K562 (cell line): Measurements from ENCODE around the gene TMEM108. TPM values are rescaled to one million over a fixed set of nuclear protein-coding genes. Genes with fewer than 3 reads are reported as not detected.

Source experiments
- ATAC-seq: fragments of 200-7000 bp; cut with Tn5 transposase; 3 replicates; pipeline ENCODE4 v1.9.1; 2020; ENCODE audit warnings: moderate library complexity
- BruUV-seq: library from RNA; stranded (reverse); fragments of 400-500 nt; replicated peaks from 2 replicates; lab custom pipeline; 2021; lab: Mats Ljungman, UMichigan
- CTCF ChIA-PET: fragments of 300-600 bp; formaldehyde crosslinking; extraction: SDS; loops from one replicate; lab custom pipeline; 2021; ENCODE audit warnings: low intra/inter-chr PET ratio; lab: Yijun Ruan, JAX
- POLR2A ChIA-PET: fragments of 300-600, 350-650 bp; sonication (Branson Sonifier 250); formaldehyde crosslinking; extraction: SDS; loops from one replicate; lab custom pipeline; 2021; ENCODE audit warnings: antibody characterized with exemption, inconsistent platforms; lab: Yijun Ruan, JAX
- DNase-seq, 4 experiments: peaks; one replicate each; pipeline versions ENCODE4 v3.0.0 to v3.0.0-alpha.2; 2011 to 2018; ENCODE audit warnings: low spot score in 3 of 4, mixed read lengths in 3 of 4; ENCODE audit errors: extremely low read depth in 1 of 4
- FAIRE-seq: peaks from 2 replicates; lab custom pipeline; 2011; peaks lifted over from hg19 to GRCh38; lab: Jason Lieb, UNC
- H2AFZ ChIP-seq: 2 replicates; pipeline ENCODE4 v1.6.0; 2011; ENCODE audit warnings: low read depth, low read length, control low read depth, inconsistent platforms
- H3K27ac ChIP-seq: fragments of 200-600 bp; 3 replicates; pipeline ENCODE4 v1.8.0; 2011; ENCODE audit warnings: low read depth, mild to moderate bottlenecking, control low read depth, inconsistent platforms, low read length, moderate library complexity, mixed read lengths; ENCODE audit errors: extremely low read depth
- H3K27me3 ChIP-seq, 2 experiments: fragments of 300-600 bp in 1 of 2; 2 replicates in 1 of 2; 3 replicates in 1 of 2; pipeline versions ENCODE4 v1.6.0 to v1.8.0; 2011; ENCODE audit warnings: inconsistent platforms in 2 of 2, low read length in 2 of 2, mild to moderate bottlenecking in 1 of 2, mixed read lengths in 1 of 2, moderate library complexity in 1 of 2; ENCODE audit not compliant: control insufficient read depth in 2 of 2, insufficient read depth in 2 of 2
- H3K36me3 ChIP-seq: fragments of 300-600 bp; 3 replicates; pipeline ENCODE4 v1.8.0; 2011; ENCODE audit warnings: mild to moderate bottlenecking, low read length, inconsistent platforms; ENCODE audit not compliant: control insufficient read depth, insufficient read depth
- H3K4me1 ChIP-seq, 2 experiments: fragments of 200-600 bp in 1 of 2; replicated peaks in 1 of 2; 2 replicates in 1 of 2; 3 replicates in 1 of 2; pipeline versions ENCODE4 v1.5.1 to v1.8.0; 2011; ENCODE audit warnings: inconsistent platforms in 2 of 2, low read length in 2 of 2, mild to moderate bottlenecking in 1 of 2, mixed read lengths in 1 of 2, moderate library complexity in 1 of 2; ENCODE audit not compliant: control insufficient read depth in 2 of 2, insufficient read depth in 2 of 2
- H3K4me2 ChIP-seq: 2 replicates; pipeline ENCODE4 v1.6.1; 2011; ENCODE audit warnings: low read length, control low read depth, inconsistent platforms, mixed read lengths; ENCODE audit not compliant: insufficient read depth
- H3K4me3 ChIP-seq: fragments of 200-600 bp; sonication (generic), shearing (Covaris generic); 2 replicates; pipeline ENCODE4 v1.5.1; 2016; ENCODE audit warnings: control low read depth, inconsistent platforms
- H3K79me2 ChIP-seq: fragments of 200-600 bp; 3 replicates; pipeline ENCODE4 v1.8.0; 2011; ENCODE audit warnings: low read length, inconsistent platforms; ENCODE audit not compliant: control insufficient read depth, insufficient read depth
- H3K9ac ChIP-seq, 2 experiments: 2 replicates each; pipeline versions ENCODE4 v1.6.0 to v1.6.1; 2011; ENCODE audit warnings: low read depth in 2 of 2, low read length in 2 of 2, control low read depth in 1 of 2, inconsistent platforms in 1 of 2, mild to moderate bottlenecking in 1 of 2, mixed read lengths in 1 of 2; ENCODE audit not compliant: insufficient read depth in 1 of 2
- H3K9me1 ChIP-seq: one replicate; pipeline ENCODE4 v1.6.0; 2011; ENCODE audit warnings: inconsistent platforms, mild to moderate bottlenecking, low read length, moderate library complexity; ENCODE audit not compliant: control insufficient read depth, insufficient read depth
- H3K9me3 ChIP-seq: replicated peaks from 2 replicates; pipeline ENCODE4 v1.5.1; 2011; ENCODE audit warnings: low read depth, low read length, inconsistent platforms; ENCODE audit not compliant: control insufficient read depth, insufficient read depth
- H4K20me1 ChIP-seq: replicated peaks from 2 replicates; pipeline ENCODE4 v1.6.1; 2011; ENCODE audit warnings: low read length, inconsistent platforms, mixed read lengths; ENCODE audit not compliant: control insufficient read depth, insufficient read depth
- COPS2 ChIP-seq: fragments of 450-650 bp; conservative IDR thresholded peaks from 2 replicates; pipeline ENCODE4 v1.6.1; 2016; ENCODE audit warnings: mild to moderate bottlenecking, moderate library complexity
- FOXO4 ChIP-seq: fragments of 450-650 bp; formaldehyde crosslinking; IDR thresholded peaks from 2 replicates; pipeline ENCODE4 v1.4.0; 2020; ENCODE audit warnings: mild to moderate bottlenecking, moderate library complexity
- MAFG ChIP-seq: fragments of 450-650 bp; conservative IDR thresholded peaks from 2 replicates; pipeline ENCODE4 v1.6.1; 2016; ENCODE audit warnings: missing genetic modification characterization, missing compliant biosample characterization
- MYNN ChIP-seq, 2 experiments: sonication (generic); formaldehyde crosslinking in 1 of 2; IDR thresholded peaks; 2 replicates each; pipeline versions ENCODE4 v1.5.0 to v1.6.1; 2016 to 2020; ENCODE audit warnings: antibody characterized with exemption in 1 of 2, missing genetic modification reagents in 1 of 2
- SREBF2 ChIP-seq: sonication (generic); formaldehyde crosslinking; IDR thresholded peaks from 2 replicates; pipeline ENCODE4 v1.4.0; 2020; ENCODE audit warnings: mild to moderate bottlenecking, missing genetic modification reagents
- WGBS: fragments of 100-300 bp; shearing (Covaris generic); methylation state at CpG from one replicate; pipeline ENCODE4 v1.1.6; 2016; ENCODE audit warnings: low coverage, mixed read lengths; ENCODE audit not compliant: insufficient coverage; ENCODE audit errors: missing lambda C conversion rate; 5-methylcytosine and 5-hydroxymethylcytosine counted together
- in situ Hi-C: fragments of 300-500 bp; cut with MboI; formaldehyde crosslinking; loops from 4 replicates; pipeline ENCODE4 v1.15.0; 2018; ENCODE audit warnings: inconsistent platforms, mixed read lengths
- intact Hi-C: fragments of 100-400 bp; cut with micrococcal nuclease; formaldehyde crosslinking; loops from 2 replicates; pipeline ENCODE4 v1.14.2; 2022
- polyA plus RNA-seq, 8 experiments: library from polyadenylated mRNA; depleted of rRNA in 4 of 8; stranded (reverse) in 5 of 8; unstranded in 3 of 8; fragments of >200 nt; fragmentation: Nextera tagmentation in 2 of 8; fragmentation: Illumina TruSeq in 1 of 8; extraction: Ambion mirVana in 2 of 8; extraction: Trizol in 1 of 8; gene quantifications; 2 replicates each; pipeline versions ENCODE4 v1.2.1 to v1.2.3, GENCODE V29; 2011 to 2014; ENCODE audit warnings: inconsistent platforms in 1 of 8, missing spikeins in 1 of 8
- total RNA-seq, 7 experiments: library from RNA; depleted of rRNA in 6 of 7; stranded (reverse); fragments of >200 nt in 6 of 7; fragmentation: Illumina TruSeq in 2 of 7; extraction: Trizol in 2 of 7; gene quantifications; 2 replicates each; pipeline versions ENCODE4 v1.2.1 to v1.2.3, GENCODE V29; 2011 to 2021; ENCODE audit warnings: low replicate concordance in 1 of 7
- TF ChIP-seq, protein P1 (sequence below), 3 experiments: IDR thresholded peaks in 2 of 3; conservative IDR thresholded peaks in 1 of 3; 2 replicates each; pipeline ENCODE4 v1.5.1; 2011 to 2012; ENCODE audit warnings: low read length in 3 of 3, mild to moderate bottlenecking in 3 of 3, control low read depth in 2 of 3, improper control_type of control experiment in 1 of 3, inconsistent platforms in 1 of 3, low read depth in 1 of 3, mixed read lengths in 1 of 3, moderate library complexity in 1 of 3; ENCODE audit not compliant: insufficient read depth in 2 of 3

Gene TMEM108
- total and polyA plus RNA-seq, 9 of the 15 experiments (the other 6 are each of a cell fraction or from before 2014, with no cell fraction given) = 0.65 to 11.1 (median 3.4) TPM

- TF ChIP-seq MAFG (no peak), COPS2 (no peak), FOXO4 (CRISPR knock-in tag) (no peak), SREBF2 (CRISPR knock-in tag) (no peak), MYNN (IDR thresholded peaks at IDR 0.05) (no peak), MYNN (CRISPR knock-in tag; IDR thresholded peaks at IDR 0.05) (no peak)
- TF ChIP-seq, protein P1, sequence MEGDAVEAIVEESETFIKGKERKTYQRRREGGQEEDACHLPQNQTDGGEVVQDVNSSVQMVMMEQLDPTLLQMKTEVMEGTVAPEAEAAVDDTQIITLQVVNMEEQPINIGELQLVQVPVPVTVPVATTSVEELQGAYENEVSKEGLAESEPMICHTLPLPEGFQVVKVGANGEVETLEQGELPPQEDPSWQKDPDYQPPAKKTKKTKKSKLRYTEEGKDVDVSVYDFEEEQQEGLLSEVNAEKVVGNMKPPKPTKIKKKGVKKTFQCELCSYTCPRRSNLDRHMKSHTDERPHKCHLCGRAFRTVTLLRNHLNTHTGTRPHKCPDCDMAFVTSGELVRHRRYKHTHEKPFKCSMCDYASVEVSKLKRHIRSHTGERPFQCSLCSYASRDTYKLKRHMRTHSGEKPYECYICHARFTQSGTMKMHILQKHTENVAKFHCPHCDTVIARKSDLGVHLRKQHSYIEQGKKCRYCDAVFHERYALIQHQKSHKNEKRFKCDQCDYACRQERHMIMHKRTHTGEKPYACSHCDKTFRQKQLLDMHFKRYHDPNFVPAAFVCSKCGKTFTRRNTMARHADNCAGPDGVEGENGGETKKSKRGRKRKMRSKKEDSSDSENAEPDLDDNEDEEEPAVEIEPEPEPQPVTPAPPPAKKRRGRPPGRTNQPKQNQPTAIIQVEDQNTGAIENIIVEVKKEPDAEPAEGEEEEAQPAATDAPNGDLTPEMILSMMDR (IDR thresholded peaks at IDR 0.05 in 2 of 3, conservative IDR thresholded peaks at IDR 0.05 in 1 of 3; ENCODE audit: insufficient read depth in 2 of 3, low read depth in 1 of 3, low read length in 3 of 3) = no peak
- no peak overlapping the region for H2AFZ ChIP-seq
- no peaks in the 10 kb centered on the region for H3K79me2 ChIP-seq
- intact Hi-C loops (no loop called here), in situ Hi-C loops (no loop called here)
- H3K9ac ChIP-seq = no peak overlapping the region
- no peak overlapping the region for H3K4me3 ChIP-seq
- H3K4me1 ChIP-seq = no peaks in the 10 kb centered on the region
- H3K36me3 ChIP-seq = no peaks in the 10 kb centered on the region
- no peaks in the 10 kb centered on the region for H4K20me1 ChIP-seq
- 23% methylated on average over 1 of the region's 1 CpG for WGBS
- DNase-seq (no peak), ATAC-seq (no peak), FAIRE-seq (no peak)
- no peaks in the 10 kb centered on the region for H3K27me3 ChIP-seq
- CTCF ChIA-PET = no interaction called here
- POLR2A ChIA-PET = interaction anchor here (0.6 kb wide), 1 partner anchor 19 kb away, joined by 3 read pairs; no protein-coding TSS in a partner anchor
- H3K27ac ChIP-seq = no peak overlapping the region
- no peak overlapping the region for H3K4me2 ChIP-seq
- BruUV-seq = no TSS peak
- H3K9me1 ChIP-seq = no peaks in the 10 kb centered on the region
- H3K9me3 ChIP-seq = no peaks in the 10 kb centered on the region
These were observed 220.2 kb downstream of the TMEM108 start for GRCh38 chr3:133258358-133258757.
